Measurements from ENCODE around the gene MAPK8IP3.

Gene MAPK8IP3

DNA sequence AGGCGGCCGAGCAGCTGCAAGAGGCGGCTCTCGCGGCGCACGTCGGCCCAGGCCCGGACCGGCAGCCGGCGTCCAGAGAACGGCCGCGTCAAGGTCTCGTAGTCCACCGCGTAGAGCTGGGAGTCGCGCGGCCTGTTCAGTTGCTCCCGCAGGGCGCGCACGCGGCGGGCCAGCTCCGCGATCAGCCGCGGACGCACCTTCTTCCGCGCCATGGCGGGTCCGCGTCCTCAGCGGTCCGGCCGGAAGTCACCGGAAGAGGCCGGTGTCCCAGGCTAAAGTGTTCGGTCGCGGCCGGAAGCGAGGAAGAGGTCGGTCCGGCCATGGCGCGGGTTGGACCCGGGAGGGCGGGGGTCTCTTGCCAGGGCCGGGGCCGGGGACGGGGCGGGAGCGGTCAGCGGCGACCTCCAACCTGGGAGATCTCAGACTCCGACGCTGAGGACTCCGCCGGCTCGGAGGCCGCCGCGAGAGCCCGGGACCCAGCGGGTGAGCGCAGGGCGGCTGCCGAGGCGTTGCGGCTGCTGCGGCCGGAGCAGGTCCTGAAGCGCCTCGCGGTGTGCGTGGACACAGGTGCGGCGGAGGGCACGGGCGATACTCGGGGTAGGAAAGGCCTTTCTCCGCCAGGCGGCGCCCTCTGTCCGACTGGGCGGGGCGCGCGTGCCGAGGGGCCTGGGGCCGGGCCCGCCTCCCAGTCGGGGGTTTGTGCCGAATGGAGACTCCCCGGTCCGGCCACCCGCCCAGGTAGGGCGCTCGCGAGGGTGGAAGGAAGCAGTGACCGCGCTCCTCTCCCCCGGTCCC is 67.1 kb downstream of the MAPK8IP3 start, which contains the start of gene MRPS34:
TSS of gene MRPS34 (minus strand) at position 227 of the 795 bp plus-strand sequence. CDS start at position 212, 15 bp downstream.
- in situ Hi-C loops (cut with MboI; ENCODE audit: low sequenced_read_pairs), result no loop called here

DNA sequence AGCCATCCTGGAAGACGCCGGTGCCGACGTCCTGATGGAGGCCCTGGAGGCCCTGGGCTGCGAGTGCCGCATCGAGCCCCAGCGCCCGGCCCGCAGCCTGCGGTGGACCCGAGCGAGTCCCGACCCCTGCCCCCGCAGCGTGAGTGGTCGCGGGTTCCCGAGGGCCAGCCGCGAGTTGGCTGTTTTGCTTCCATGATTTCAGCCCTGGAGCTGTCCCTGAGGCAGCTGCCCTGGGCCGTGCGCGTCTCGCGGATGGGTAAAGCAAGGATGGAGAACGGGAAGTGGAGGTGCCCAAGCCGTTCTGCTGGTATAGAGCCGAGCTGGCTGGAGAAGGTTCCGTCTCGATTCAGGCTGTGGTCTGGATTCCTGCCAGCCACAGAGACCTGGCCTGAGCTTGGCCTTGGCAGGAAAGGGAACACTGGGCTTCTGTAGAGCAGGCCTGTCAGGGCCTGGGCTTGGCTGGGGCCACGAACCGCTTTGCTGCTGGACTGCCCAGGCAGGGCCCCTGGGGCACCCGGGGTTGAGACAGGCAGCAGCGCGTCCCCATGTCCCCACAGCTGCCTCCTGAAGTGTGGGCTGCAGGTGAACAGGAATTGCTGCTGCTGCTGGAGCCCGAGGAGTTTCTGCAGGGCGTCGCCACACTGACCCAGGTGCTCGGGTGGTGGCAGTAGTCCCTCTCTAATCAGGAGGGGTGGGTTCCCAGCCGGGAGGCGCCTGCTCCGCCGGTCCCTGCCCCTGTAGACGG is 67.9 kb downstream of the MAPK8IP3 start:
- in situ Hi-C loops (cut with MboI; ENCODE audit: low sequenced_read_pairs), result no loop called here

DNA sequence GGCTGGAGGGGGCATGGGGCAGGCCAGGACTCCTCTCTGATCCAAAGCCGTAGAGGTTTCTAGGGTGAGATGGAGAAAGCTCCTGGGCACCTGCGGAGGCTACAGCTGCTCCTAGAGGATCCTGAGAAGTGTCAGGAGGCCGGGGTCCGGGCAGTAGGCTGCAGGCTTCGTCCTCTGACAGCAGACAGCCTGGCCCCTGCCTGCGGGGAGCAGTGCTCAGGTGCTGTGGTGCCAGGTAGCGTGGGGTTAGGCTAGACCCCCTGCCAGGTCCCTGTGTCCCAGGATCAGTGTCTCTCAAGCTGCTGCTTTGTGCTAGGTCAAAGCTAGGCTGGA is 68.4 kb downstream of the MAPK8IP3 start:
- in situ Hi-C loops (cut with MboI; ENCODE audit: low sequenced_read_pairs), result no loop called here

DNA sequence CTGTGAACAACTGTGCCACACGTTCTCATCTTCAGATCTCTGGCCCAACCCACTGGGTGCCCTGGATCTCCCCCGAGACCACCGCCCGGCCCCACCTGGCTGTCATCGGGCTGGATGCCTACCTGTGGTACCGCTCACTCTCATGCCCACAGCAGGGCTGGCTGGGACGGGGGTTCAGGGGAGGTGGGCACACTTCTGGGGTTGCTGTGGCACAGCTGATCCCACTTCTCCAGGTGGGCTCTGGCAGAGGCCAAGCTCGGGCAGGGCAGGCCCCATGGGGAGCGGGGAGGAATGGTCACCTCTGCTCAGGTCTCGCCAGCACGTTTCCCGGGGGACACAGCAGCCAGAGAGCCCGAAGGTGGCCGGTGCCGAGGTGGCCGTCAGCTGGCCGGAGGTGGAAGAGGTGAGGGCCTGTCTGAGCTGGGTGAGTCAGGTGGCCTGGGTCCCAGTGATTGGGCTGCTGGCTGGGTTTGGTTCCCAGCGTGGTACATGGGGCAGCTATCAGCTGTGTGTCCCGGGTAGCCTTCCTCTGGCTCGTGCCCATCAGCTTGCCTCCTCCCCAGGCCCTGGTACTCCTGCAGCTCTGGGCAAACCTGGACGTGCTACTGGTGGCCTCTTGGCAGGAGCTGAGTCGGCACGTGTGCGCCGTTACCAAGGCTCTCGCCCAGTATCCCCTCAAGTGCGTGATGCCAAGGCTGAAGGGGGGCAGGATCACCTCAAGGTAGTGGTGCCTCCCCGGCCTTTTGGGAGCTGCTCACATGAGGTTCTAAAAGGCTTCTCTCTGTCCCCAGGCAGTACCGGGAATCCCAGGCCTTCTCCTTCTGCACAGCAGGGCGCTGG is 69.2 kb downstream of the MAPK8IP3 start:
- in situ Hi-C loops (cut with MboI; ENCODE audit: low sequenced_read_pairs), result no loop called here

DNA sequence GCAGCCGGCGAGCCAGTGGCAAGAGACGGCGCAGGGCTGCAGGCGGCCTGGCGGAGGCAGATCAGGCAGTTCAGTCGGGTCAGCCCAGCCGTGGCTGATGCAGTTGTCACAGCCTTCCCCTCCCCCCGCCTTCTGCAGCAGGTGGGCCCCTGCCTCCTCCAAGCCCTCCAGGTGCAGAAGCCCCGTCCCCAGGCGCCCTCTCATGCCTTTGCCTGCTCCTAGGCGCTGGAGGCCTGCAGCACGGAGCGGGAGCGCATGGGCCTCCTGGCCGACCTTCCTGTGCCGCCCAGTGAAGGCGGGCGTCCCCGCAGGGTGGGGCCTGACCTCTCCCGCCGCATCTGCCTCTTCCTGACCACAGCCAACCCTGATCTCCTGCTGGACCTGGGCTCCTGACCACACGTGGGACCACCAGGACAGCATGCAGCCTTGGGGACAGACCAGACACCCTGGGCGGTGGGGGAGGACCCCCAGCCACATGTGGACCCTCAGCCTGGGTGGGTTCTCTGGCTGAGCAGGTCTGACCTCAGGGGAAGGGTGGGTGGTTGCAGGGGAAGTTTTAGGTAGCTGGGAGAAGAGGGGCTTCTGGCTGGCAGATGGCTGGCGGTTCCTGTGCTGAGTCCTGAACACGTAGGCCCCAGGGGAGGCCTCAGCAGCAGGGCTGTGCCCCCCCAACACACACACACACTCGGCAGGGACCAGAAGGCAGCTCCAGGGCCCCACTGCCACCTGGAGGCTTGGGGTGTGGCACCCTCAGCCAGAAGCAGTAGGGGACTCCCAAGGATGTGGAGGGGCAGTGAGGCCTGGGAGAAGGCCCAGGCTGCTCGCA is 70.1 kb downstream of the MAPK8IP3 start:
- in situ Hi-C loops (cut with MboI; ENCODE audit: low sequenced_read_pairs), result no loop called here

DNA sequence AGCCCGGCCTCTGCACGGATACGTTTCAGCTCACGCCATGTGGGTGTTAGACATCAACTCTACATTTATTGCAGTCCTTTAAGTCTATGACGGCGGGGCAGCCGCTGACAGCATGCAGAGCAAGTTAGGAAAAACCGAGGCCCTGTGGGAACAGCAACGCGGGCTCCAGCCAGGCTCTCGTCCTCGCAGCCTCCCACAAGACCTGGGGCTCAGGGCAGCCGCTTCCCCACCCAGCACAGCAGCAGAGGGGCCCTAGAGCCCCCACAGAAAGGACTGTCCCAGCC is 70.6 kb downstream of the MAPK8IP3 start:
- in situ Hi-C loops (cut with MboI; ENCODE audit: low sequenced_read_pairs), result no loop called here

GRCh38 chr16:1776991-1777374 is 71.0 kb downstream of the MAPK8IP3 start:
- in situ Hi-C loops (cut with MboI; ENCODE audit: low sequenced_read_pairs), result no loop called here

DNA sequence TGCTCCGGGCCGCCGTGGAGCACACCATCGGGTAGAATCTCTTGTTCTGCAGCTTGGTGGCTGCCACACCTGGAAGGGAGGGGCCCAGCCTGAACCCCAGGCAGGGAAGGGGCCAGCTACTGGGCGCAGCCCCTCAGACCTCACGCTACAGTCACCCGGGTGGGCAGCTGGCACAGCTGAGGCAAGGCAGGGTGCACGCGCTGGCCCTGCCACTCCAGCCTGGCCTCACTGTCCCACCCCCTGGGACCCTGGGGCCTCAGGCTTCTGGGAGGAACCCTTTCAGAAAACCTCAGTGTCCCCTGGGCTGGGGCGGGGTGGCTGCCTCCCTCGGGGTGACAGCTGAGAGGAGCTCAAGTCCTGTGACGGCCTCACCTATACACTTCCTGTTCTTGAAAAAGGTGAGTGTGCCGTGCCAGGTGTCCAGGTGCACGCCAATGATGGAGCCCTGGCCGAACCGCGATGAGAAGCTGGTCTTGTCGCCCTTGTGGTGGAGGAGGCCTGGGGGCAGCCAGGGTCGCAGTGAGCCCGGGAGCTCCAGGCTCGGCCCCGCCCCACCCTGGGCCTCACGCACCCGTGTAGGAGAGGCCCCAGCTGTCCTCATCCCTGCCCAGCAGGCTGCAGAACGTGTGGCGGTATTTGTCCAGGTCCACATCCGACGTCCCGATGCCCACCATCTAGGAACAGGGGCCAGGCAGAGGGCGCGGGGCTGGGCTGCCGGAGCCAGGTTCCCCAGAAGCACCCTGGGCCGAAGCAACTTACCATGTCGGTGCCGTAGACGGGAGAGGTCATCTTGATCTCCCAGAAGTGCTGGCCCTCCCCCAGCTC is 71.6 kb downstream of the MAPK8IP3 start:
- in situ Hi-C loops (cut with MboI; ENCODE audit: low sequenced_read_pairs), result no loop called here

GRCh38 chr16:1778200-1779179 is 72.5 kb downstream of the MAPK8IP3 start:
- in situ Hi-C loops (cut with MboI; ENCODE audit: low sequenced_read_pairs), result no loop called here

- in situ Hi-C loops (cut with MboI; ENCODE audit: low sequenced_read_pairs), result no loop called here
Observed at GRCh38 chr16:1779234-1779701, 73.3 kb downstream of the MAPK8IP3 start.

DNA sequence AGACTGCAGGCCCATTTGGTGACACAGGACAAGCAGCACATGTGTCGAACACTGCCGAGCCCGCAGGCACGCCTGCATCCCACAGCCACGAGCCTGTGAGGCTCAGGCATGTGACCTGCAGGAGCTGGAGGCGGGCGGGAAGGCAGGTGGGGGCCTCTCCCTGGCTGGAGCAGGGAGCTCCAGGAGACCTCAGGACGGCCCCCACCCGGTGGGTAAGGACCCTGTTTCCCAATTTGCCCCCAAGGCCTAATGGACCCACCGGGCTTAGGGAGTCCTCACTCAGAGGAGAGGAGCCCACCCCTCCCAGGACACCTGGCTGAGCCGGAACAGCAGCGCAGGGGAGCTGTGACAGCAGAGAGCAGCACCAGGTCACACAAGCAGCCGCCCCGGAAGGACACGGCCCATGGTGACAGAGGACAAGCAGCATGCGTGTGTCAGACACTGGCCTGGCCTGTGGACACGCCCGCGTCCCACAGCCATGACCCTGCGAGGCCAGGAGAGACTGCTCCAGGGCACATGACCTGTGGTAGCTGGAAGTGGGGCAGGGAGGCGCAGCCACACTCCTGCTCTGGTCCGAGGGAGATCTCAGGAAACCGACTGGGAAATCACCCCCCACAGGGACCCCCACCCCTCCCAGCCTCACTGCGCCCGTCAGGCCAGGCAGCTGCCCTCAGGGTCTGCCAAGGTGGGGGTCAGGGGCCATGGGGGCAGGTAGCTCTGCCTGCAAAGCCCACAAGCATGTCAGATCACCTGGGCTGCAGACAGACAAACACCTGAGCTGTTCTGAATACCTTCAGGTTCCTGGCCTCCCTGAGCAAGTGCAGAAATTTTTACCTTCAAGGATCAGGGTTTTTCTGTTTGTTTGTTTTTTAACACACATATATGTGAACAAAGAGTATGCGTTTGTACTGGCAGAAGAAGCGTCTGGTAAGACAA is 74.0 kb downstream of the MAPK8IP3 start:
- in situ Hi-C loops (cut with MboI; ENCODE audit: low sequenced_read_pairs), result no loop called here

GRCh38 chr16:1780677-1781072 is 74.7 kb downstream of the MAPK8IP3 start:
- in situ Hi-C loops (cut with MboI; ENCODE audit: low sequenced_read_pairs), result no loop called here

DNA sequence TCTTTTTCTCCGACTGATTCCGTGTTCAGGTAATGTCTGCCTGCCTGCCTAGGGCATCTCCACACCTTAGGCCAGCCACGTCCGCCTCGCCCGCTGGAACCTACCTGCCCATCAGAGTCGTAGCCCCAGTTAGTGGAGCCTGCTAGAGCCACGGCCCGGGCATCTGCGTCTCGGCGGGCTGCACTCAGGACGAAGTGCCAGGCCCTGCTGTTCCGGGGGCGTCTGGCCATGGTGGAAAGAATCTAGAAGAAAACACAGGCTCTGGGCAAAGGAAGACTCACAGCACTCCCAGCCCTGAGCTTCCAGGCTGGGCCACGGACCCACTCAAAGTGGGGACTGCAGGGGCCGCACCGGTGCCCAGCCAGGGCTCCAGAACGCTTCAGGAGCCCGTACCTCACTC is 75.3 kb downstream of the MAPK8IP3 start:
- in situ Hi-C loops (cut with MboI; ENCODE audit: low sequenced_read_pairs), result no loop called here

GRCh38 chr16:1781758-1782407 is 75.9 kb downstream of the MAPK8IP3 start:
- in situ Hi-C loops (cut with MboI; ENCODE audit: low sequenced_read_pairs), result no loop called here

DNA sequence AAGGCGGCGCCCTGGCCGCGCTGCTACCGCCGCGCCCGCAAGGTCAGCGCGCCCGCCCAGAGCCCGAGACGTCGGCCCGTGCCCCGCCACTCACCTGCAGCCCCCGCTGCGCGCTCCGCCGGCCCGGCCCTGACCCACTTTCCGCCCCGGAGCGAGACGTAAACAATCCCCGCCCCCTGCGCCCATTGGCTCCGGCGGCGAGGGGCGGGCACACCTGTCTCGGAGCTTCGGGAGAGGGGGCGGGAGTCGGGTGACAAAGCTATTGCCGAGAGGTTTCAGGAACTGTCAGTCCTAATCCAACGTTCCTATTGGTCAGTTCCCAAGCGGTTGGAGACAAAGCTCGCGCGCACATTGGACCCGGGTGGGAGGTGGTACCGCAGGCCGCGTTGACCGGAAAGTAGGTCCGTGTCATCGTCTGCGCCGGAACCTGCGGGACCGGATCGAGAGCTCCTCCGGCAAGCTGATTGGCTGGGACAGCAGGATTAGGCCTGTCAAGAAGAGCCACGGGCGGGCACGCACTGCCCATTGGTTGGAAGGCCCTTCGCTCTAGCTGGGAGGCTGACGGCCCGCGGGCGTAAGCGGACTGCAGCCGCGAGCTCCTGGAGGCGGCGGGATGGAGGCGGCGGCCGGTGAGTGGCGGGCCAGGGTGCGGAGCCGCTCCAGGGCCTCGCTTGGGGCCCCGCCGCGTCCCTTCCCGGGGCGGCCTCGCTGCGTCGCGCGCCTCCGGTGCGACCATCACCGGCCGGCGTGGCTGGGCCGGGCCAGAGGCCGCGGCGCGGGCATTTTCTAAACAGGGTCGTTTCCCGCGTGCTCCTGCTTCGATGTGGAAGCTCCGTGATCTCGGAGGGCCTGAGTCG is 76.6 kb downstream of the MAPK8IP3 start, which contains the start of the genes NUBP2 and SPSB3:
TSS of gene NUBP2 (plus strand) at position 553 of the 857 bp plus-strand sequence. CDS start at position 614, 61 bp downstream.
TSS of gene SPSB3 (minus strand) at position 164 of the 857 bp plus-strand sequence. CDS start 1,088 bp downstream, outside the sequence.
- in situ Hi-C loops (cut with MboI; ENCODE audit: low sequenced_read_pairs), result no loop called here
